GM18951 (cell line): Measurements from ENCODE around the gene ABHD12.
A peak's percentile ranks its signal among the peaks of the same experiment; 100 is the strongest.
"Not testable (repeated sequence)": the region's sequence is repeated elsewhere in the genome, so short reads cannot be mapped to it uniquely, and the experiment has no call there.

Experiments
- POLR2A ChIP-seq: IDR thresholded peaks from 4 replicates; pipeline ENCODE4 v1.6.1; 2011; ENCODE audit warnings: mild to moderate bottlenecking; ENCODE audit not compliant: insufficient read length, insufficient read depth; ENCODE audit errors: extremely low read depth
- in situ Hi-C: fragments of 300-500 bp; cut with MboI; formaldehyde crosslinking; loops from one replicate; pipeline ENCODE4 v1.12.0; 2022; ENCODE audit warnings: low sequenced_read_pairs, mixed read lengths, inconsistent platforms; ENCODE audit not compliant: unreplicated experiment

Gene ABHD12

GRCh38 chr20:25390538-25391528 is at the start of gene ABHD12:
Gene ABHD12, minus strand, starts transcription at chr20:25390835. Its CDS starts 132 bp downstream, at chr20:25390703.
- TF ChIP-seq POLR2A: peak; percentile 95
- in situ Hi-C loops: no loop called here

- in situ Hi-C loops: no loop called here
- TF ChIP-seq POLR2A: no peak
Observed at GRCh38 chr20:25439328-25439727, 48.7 kb upstream of the ABHD12 start.

DNA sequence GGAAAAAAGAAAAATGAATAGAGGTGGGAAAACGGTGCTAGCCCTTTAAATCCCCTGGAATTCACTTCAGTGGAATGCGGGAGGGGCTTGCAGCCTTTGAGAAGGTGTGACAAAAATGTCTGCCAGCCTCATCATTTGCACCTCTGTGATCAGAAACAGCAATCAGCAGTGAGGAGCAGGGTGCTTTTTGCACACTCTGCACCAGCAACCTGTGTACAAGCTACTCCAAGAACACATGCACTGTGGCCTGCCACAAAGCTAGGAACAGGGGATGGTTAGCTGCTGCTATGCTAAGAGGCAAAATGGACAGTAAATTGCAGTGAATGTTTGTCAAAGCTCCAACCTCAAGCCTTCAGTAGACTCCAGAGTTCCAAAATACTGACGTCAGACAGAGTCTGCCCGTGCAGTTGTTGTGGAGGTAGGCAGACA is 46.5 kb upstream of the ABHD12 start:
- in situ Hi-C loops: no loop called here
- no peak for TF ChIP-seq POLR2A

GRCh38 chr20:25424536-25424935 is 33.9 kb upstream of the ABHD12 start:
- TF ChIP-seq POLR2A: no peak
- in situ Hi-C loops: no loop called here

- in situ Hi-C loops: no loop called here
- no peak for TF ChIP-seq POLR2A
Observed at GRCh38 chr20:25422032-25422431, 31.4 kb upstream of the ABHD12 start.

GRCh38 chr20:25421102-25421501 is 30.5 kb upstream of the ABHD12 start:
- TF ChIP-seq POLR2A: no peak
- in situ Hi-C loops: no loop called here

GRCh38 chr20:25418776-25419175 is 28.1 kb upstream of the ABHD12 start:
- in situ Hi-C loops: no loop called here
- TF ChIP-seq POLR2A: no peak

DNA sequence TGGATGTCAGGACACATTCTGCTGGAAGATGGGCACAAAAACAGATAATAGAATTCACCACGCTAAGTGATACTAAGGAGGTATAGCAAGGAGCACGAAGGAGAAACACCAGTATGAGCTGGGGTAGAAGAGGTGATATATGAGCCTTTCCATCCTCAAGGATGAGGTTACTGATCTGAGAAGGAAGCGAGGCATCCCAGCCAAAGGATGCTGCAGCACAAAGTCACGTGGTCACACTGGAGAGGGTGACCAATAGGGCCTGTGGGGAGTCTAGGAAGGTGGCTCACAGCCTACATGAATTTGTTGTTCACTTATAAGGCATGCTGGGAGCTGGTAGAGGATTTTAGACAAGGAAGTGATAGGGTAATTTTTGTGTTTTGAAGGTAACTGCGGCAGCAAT is 18.3 kb upstream of the ABHD12 start:
- in situ Hi-C loops: no loop called here
- TF ChIP-seq POLR2A: no peak

GRCh38 chr20:25408170-25408547 is 17.5 kb upstream of the ABHD12 start:
- no peak for TF ChIP-seq POLR2A
- in situ Hi-C loops: no loop called here

- in situ Hi-C loops: no loop called here
- TF ChIP-seq POLR2A: peak; percentile 84
Observed at GRCh38 chr20:25407311-25408169, 16.9 kb upstream of the ABHD12 start, which contains the start of gene GINS1. Gene GINS1, plus strand, starts transcription at chr20:25407673. Its CDS starts 148 bp downstream, at chr20:25407821.

- TF ChIP-seq POLR2A: no peak
- in situ Hi-C loops: no loop called here
Observed at GRCh38 chr20:25402583-25402982, 11.9 kb upstream of the ABHD12 start.

DNA sequence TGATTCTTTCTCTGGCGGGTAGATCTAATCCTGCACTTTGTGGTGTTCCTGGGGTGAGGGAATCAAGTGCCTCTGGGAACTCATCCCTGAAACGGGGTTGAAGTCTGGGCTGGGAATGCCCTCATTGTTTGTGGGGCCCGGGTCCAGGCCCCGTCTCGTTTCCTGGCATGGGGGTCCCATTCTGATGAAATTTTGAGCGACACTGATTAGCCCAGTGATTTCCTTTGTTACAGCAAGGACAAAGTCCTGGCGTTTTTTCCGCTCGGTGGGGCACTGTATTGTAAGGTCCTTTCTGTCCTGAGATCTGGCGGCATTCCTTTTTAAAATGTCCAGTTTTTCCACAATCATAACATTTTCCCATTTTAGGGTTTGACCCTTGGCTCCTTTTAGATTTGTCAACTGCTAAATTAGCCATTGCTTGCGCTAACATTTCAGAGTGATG is 9.7 kb upstream of the ABHD12 start:
- in situ Hi-C loops: not testable (repeated sequence)

- in situ Hi-C loops: loop anchor here (5.0 kb wide), 1 partner anchor 87 kb away; no protein-coding TSS in a partner anchor
- TF ChIP-seq POLR2A: no peak
Observed at GRCh38 chr20:25399037-25399430, 8.4 kb upstream of the ABHD12 start.
